HG03354 (cell line): ENCODE results near the gene TXNDC16.
A peak's percentile ranks its signal among the peaks of the same experiment; 100 is the strongest.
"Not testable (repeated sequence)": the region's sequence is repeated elsewhere in the genome, so short reads cannot be mapped to it uniquely, and the experiment has no call there.

Source experiments
- ATAC-seq: cut with Tn5 transposase; IDR thresholded peaks from one replicate; pipeline ENCODE4 v1.9.1; 2021; ENCODE audit warnings: mild to moderate bottlenecking; ENCODE audit not compliant: unreplicated experiment, poor library complexity, severe bottlenecking

Gene TXNDC16

GRCh38 chr14:52552063-52552988, at the start of gene TXNDC16, which contains the start of gene GPR137C:
Gene TXNDC16, minus strand, starts transcription at chr14:52552505. Its CDS starts 8,948 bp downstream, at chr14:52543557.
Gene GPR137C, plus strand, starts transcription at chr14:52552836. Its CDS starts 312 bp downstream, at chr14:52553148.
- peak; percentile 90 for ATAC-seq

- ATAC-seq: no peak
Measured at GRCh38 chr14:52599974-52600373, 47.7 kb upstream of the TXNDC16 start.

- no peak for ATAC-seq
Measured at GRCh38 chr14:52598568-52598967, 46.3 kb upstream of the TXNDC16 start.

- no peak for ATAC-seq
Measured at GRCh38 chr14:52596861-52597260, 44.6 kb upstream of the TXNDC16 start.

- no peak for ATAC-seq
Measured at GRCh38 chr14:52596320-52596719, 44.0 kb upstream of the TXNDC16 start.

GRCh38 chr14:52590318-52590717, 38.0 kb upstream of the TXNDC16 start:
- ATAC-seq: no peak

- no peak for ATAC-seq
Measured at GRCh38 chr14:52589646-52590045, 37.3 kb upstream of the TXNDC16 start.

GRCh38 chr14:52583544-52583943, 31.2 kb upstream of the TXNDC16 start:
- no peak for ATAC-seq

- no peak for ATAC-seq
Measured at GRCh38 chr14:52575858-52576257, 23.6 kb upstream of the TXNDC16 start.

GRCh38 chr14:52568454-52568853, 16.1 kb upstream of the TXNDC16 start:
- ATAC-seq: not testable (repeated sequence)

- no peak for ATAC-seq
Measured at GRCh38 chr14:52563120-52563519, 10.8 kb upstream of the TXNDC16 start.

- ATAC-seq: no peak
Measured at GRCh38 chr14:52558688-52559087, 6.4 kb upstream of the TXNDC16 start.

- ATAC-seq: no peak
Measured at GRCh38 chr14:52553671-52554575, 1.6 kb upstream of the TXNDC16 start.

- ATAC-seq: peak; percentile 32
Measured at GRCh38 chr14:52553002-52553670, 831 bp upstream of the TXNDC16 start.

- no peak for ATAC-seq
Measured at GRCh38 chr14:52551696-52552062, 626 bp downstream of the TXNDC16 start.

GRCh38 chr14:52551205-52551604, 1.1 kb downstream of the TXNDC16 start:
- ATAC-seq: no peak

- no peak for ATAC-seq
Measured at GRCh38 chr14:52550661-52551060, 1.6 kb downstream of the TXNDC16 start.

- no peak for ATAC-seq
Measured at GRCh38 chr14:52547526-52547925, 4.8 kb downstream of the TXNDC16 start.

- no peak for ATAC-seq
Measured at GRCh38 chr14:52547027-52547426, 5.3 kb downstream of the TXNDC16 start.

GRCh38 chr14:52546318-52546670, 6.0 kb downstream of the TXNDC16 start:
- ATAC-seq: no peak
